ENCODE results near the gene OR52E5. TPM values are rescaled to one million over a fixed set of nuclear protein-coding genes. Genes with fewer than 3 reads are reported as not detected.

Gene OR52E5
- total and polyA plus RNA-seq, 2 donors (not counting 1 experiment from before 2014, with no cell fraction given), result not detected

DNA sequence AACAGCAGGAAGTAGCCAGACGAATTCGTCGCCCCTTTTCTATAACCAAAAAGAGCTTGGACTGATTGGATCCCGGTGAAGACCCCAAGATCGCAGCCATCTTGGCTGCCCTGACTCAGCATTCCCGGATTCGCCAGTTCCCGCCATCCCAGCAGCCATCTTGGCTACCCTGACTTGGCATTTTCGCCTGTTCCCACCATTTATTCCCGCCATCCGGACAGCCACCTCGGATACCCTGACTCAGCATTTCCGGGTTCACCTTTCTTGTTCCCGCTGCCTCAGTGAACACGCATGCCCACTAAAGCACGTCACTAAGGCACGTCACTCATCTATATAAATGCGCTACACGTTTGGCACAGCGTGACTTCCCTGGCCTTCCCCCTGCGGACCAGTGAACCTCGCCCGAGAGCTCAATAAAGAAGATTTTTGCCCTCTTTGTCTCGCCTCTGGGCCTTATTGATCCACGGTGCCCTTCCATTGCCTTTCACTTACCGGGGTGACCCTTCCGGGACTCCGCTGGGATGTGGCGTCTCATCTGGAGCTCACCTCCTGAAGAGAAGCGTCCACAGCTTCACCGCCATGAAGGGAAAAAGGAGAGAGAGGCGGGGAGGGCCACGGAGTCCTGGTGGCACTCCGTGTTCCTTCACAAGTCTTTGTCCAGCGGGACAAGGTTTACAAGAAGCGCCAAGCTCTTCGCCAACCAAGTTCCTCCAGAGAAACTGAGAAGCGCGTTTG lies 45.0 kb downstream of the OR52E5 start:
- no peak for DNase-seq (ENCODE audit: low read depth in 2 of 2)
- H4K20me1 ChIP-seq (ENCODE audit: control insufficient read depth, extremely low read depth, insufficient read depth, low read length), result no peaks in the 10 kb centered on the region
- no peak overlapping the region for H3K9ac ChIP-seq (ENCODE audit: insufficient read depth, low read length)
- H2AFZ ChIP-seq (ENCODE audit: low read length), result no peak overlapping the region
- H3K4me2 ChIP-seq (ENCODE audit: extremely low read depth, insufficient read depth, low read length), result no peak overlapping the region
- H3K27ac ChIP-seq (ENCODE audit: insufficient read depth, low read length), result no peak overlapping the region
- H3K4me1 ChIP-seq (ENCODE audit: control insufficient read depth, extremely low read depth, insufficient read depth, low read length), result no peaks in the 10 kb centered on the region
- H3K36me3 ChIP-seq (ENCODE audit: control insufficient read depth, insufficient read depth, low read length), result no peaks in the 10 kb centered on the region
- no peaks in the 10 kb centered on the region for H3K79me2 ChIP-seq (ENCODE audit: control insufficient read depth, insufficient read depth, low read length)
- no peak for TF ChIP-seq EZH2 (IDR thresholded peaks at IDR 0.05; ENCODE audit: low read length, missing control alignments)
- TF ChIP-seq, protein P1, sequence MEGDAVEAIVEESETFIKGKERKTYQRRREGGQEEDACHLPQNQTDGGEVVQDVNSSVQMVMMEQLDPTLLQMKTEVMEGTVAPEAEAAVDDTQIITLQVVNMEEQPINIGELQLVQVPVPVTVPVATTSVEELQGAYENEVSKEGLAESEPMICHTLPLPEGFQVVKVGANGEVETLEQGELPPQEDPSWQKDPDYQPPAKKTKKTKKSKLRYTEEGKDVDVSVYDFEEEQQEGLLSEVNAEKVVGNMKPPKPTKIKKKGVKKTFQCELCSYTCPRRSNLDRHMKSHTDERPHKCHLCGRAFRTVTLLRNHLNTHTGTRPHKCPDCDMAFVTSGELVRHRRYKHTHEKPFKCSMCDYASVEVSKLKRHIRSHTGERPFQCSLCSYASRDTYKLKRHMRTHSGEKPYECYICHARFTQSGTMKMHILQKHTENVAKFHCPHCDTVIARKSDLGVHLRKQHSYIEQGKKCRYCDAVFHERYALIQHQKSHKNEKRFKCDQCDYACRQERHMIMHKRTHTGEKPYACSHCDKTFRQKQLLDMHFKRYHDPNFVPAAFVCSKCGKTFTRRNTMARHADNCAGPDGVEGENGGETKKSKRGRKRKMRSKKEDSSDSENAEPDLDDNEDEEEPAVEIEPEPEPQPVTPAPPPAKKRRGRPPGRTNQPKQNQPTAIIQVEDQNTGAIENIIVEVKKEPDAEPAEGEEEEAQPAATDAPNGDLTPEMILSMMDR (conservative IDR thresholded peaks at IDR 0.05 in 1 of 2, IDR thresholded peaks at IDR 0.05 in 1 of 2; ENCODE audit: low read depth in 1 of 2, low read length in 2 of 2), result no peak
- H3K9me3 ChIP-seq (ENCODE audit: control insufficient read depth, insufficient read depth, low read depth, low read length), result no peaks in the 10 kb centered on the region
- no peaks in the 10 kb centered on the region for H3K27me3 ChIP-seq (ENCODE audit: control insufficient read depth, insufficient read depth, low read length)
- H3K4me3 ChIP-seq (replicated peaks in 1 of 4; ENCODE audit: control extremely low read depth in 1 of 4, insufficient read depth in 1 of 4, low read depth in 3 of 4, low read length in 4 of 4), result no peak overlapping the region

- no peaks in the 10 kb centered on the region for H3K4me1 ChIP-seq (ENCODE audit: control insufficient read depth, extremely low read depth, insufficient read depth, low read length)
- H2AFZ ChIP-seq (ENCODE audit: low read length), result no peak overlapping the region
- TF ChIP-seq, protein P1 (conservative IDR thresholded peaks at IDR 0.05 in 1 of 2, IDR thresholded peaks at IDR 0.05 in 1 of 2; ENCODE audit: low read depth in 1 of 2, low read length in 2 of 2), result no peak
- TF ChIP-seq EZH2 (IDR thresholded peaks at IDR 0.05; ENCODE audit: low read length, missing control alignments), result no peak
Measured at GRCh38 chr11:5938603-5938965, 45.6 kb downstream of the OR52E5 start.

DNA sequence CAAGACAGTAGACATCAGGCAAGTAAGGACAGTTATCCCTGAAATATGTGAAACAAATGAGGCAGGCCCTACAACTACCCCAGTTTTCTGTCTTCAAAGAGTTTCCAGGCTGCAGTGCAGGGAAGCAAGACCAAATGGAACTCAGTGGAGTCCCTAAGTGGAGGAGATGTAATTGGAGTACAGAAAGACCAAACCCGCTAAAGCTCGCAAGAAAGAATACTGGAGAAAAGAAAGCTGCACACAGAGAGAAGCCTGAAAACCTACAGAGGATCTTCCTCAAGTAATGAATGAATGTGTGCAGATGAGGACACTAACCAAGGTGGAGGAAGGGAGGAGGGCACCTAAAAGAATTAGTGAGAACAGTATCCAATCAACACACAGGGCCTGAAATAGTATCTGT lies 47.7 kb downstream of the OR52E5 start:
- Histone ChIP-seq H3K27me3 (ENCODE audit: control insufficient read depth, insufficient read depth, low read length) (no peaks in the 10 kb centered on the region), H3K36me3 (ENCODE audit: control insufficient read depth, insufficient read depth, low read length) (no peaks in the 10 kb centered on the region), H3K4me2 (ENCODE audit: extremely low read depth, insufficient read depth, low read length) (no peak overlapping the region), H3K4me3 (replicated peaks in 1 of 4; ENCODE audit: control extremely low read depth in 1 of 4, insufficient read depth in 1 of 4, low read depth in 3 of 4, low read length in 4 of 4) (no peak overlapping the region), H3K9ac (ENCODE audit: insufficient read depth, low read length) (no peak overlapping the region), H3K4me1 (ENCODE audit: control insufficient read depth, extremely low read depth, insufficient read depth, low read length) (no peaks in the 10 kb centered on the region), H3K27ac (ENCODE audit: insufficient read depth, low read length) (no peak overlapping the region), H4K20me1 (ENCODE audit: control insufficient read depth, extremely low read depth, insufficient read depth, low read length) (no peaks in the 10 kb centered on the region), H3K79me2 (ENCODE audit: control insufficient read depth, insufficient read depth, low read length) (no peaks in the 10 kb centered on the region), H3K9me3 (ENCODE audit: control insufficient read depth, insufficient read depth, low read depth, low read length) (no peaks in the 10 kb centered on the region), H2AFZ (ENCODE audit: low read length) (no peak overlapping the region)
- DNase-seq (ENCODE audit: low read depth in 2 of 2), result no peak
- TF ChIP-seq, protein P1 (conservative IDR thresholded peaks at IDR 0.05 in 1 of 2, IDR thresholded peaks at IDR 0.05 in 1 of 2; ENCODE audit: low read depth in 1 of 2, low read length in 2 of 2), result no peak
- TF ChIP-seq EZH2 (IDR thresholded peaks at IDR 0.05; ENCODE audit: low read length, missing control alignments), result no peak

More at GRCh38 chr11:5938603-5938965, 45.6 kb downstream of the OR52E5 start:
- H3K9ac ChIP-seq (ENCODE audit: insufficient read depth, low read length), result no peak overlapping the region
- H3K79me2 ChIP-seq (ENCODE audit: control insufficient read depth, insufficient read depth, low read length), result no peaks in the 10 kb centered on the region
- no peak overlapping the region for H3K4me3 ChIP-seq (replicated peaks in 1 of 4; ENCODE audit: control extremely low read depth in 1 of 4, insufficient read depth in 1 of 4, low read depth in 3 of 4, low read length in 4 of 4)
- no peak for DNase-seq (ENCODE audit: low read depth in 2 of 2)
- no peaks in the 10 kb centered on the region for H3K27me3 ChIP-seq (ENCODE audit: control insufficient read depth, insufficient read depth, low read length)
- H3K36me3 ChIP-seq (ENCODE audit: control insufficient read depth, insufficient read depth, low read length), result no peaks in the 10 kb centered on the region
- no peak overlapping the region for H3K4me2 ChIP-seq (ENCODE audit: extremely low read depth, insufficient read depth, low read length)
- H4K20me1 ChIP-seq (ENCODE audit: control insufficient read depth, extremely low read depth, insufficient read depth, low read length), result no peaks in the 10 kb centered on the region
- H3K9me3 ChIP-seq (ENCODE audit: control insufficient read depth, insufficient read depth, low read depth, low read length), result no peaks in the 10 kb centered on the region
- no peak overlapping the region for H3K27ac ChIP-seq (ENCODE audit: insufficient read depth, low read length)
